Motor neuron (in vitro differentiated cells): ENCODE results near the gene NAV2. TPM values are rescaled to one million over a fixed set of nuclear protein-coding genes. Genes with fewer than 3 reads are reported as not detected.

ENCODE experiments used
- ATAC-seq, 8 experiments: fragments of 200-7000 bp; cut with Tn5 transposase; replicated peaks in 6 of 8; 2 replicates each; pipeline ENCODE4 v1.8.0; 2021; ENCODE audit warnings: mild to moderate bottlenecking in 8 of 8, moderate library complexity in 8 of 8
- H3K27ac ChIP-seq, 2 donors: fragments of 250-450 bp; sonication (Bioruptor Pico); 2 replicates each; pipeline ENCODE4 v1.9.0; 2021; ENCODE audit warnings: antibody characterized with exemption in 2 of 2, mild to moderate bottlenecking in 2 of 2, moderate library complexity in 1 of 2
- H3K4me1 ChIP-seq, 2 donors: fragments of 250-450 bp; sonication (Bioruptor Pico); replicated peaks in 1 of 2; 2 replicates each; pipeline ENCODE4 v1.6.1; 2021; ENCODE audit warnings: antibody characterized with exemption in 2 of 2, mild to moderate bottlenecking in 2 of 2, moderate library complexity in 1 of 2
- H3K4me3 ChIP-seq, 5 donors: fragments of 250-450 bp; sonication (Bioruptor Pico); 2 replicates each; pipeline ENCODE4 v1.9.0; 2021; ENCODE audit warnings: antibody characterized with exemption in 5 of 5, mild to moderate bottlenecking in 5 of 5, moderate library complexity in 4 of 5
- WGBS, 10 experiments: fragments of 450-650 bp; shearing (Covaris generic); methylation state at CpG; one replicate each; pipeline ENCODE4 v1.0.0; 2022; 5-methylcytosine and 5-hydroxymethylcytosine counted together
- in situ Hi-C, 9 experiments: fragments of 400-800 bp; cut with MboI; loops; one replicate each; pipeline ENCODE4 v1.15.0; 2021; ENCODE audit warnings: low sequenced_read_pairs in 9 of 9, low pct_unique_long_range_greater_than_20kb in 2 of 9; ENCODE audit not compliant: unreplicated experiment in 9 of 9
- total RNA-seq, 8 experiments: library from RNA; unstranded; fragments of 300-600 nt; gene quantifications; 2 replicates each; pipeline versions ENCODE4 v1.2.3 to v1.2.4, GENCODE V29; 2022

Gene NAV2
- total RNA-seq, 8 experiments from 2014 or later, result 0.54 to 23.0 (median 8.1) TPM

DNA sequence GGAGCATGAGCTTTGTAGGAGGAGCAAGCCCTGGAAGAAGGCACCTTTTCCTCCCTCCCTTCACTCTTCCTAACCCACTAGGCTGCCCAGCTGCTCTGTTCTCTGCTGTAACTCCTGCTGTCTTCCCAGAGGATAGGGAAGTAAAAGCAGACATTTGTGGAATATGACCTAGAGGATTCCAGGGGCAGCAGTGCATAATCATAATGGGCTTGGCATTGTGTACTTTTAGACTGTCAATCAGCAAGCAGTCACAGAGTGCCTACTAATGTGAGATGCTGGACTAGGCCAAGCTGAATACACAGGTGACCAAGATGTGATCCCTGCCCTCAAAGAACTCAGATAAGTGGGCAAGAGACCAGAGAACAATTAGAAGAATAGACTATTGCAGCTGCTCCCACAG is 133.0 kb downstream of the NAV2 start:
- Histone ChIP-seq H3K4me3 (no peak overlapping the region), H3K4me1 (peaks cover 22 to 33% of the 10 kb centered on the region in 2 donors), H3K27ac (no peak overlapping the region)
- in situ Hi-C loops, result no loop called here
- no peak for ATAC-seq

GRCh38 chr11:19846654-19847305 is 134.1 kb downstream of the NAV2 start:
- 60 to 100% (median 90%) methylated on average over 1 of the region's 6 CpGs; no CpG with 5 or more reads in 6 of the 10 experiments for WGBS, 10 experiments
- ATAC-seq, result peak in 3 of 8 experiments; percentile 26 to 80 (median 45)
- no peak overlapping the region for H3K27ac ChIP-seq
- H3K4me1 ChIP-seq, result peaks cover 22 to 26% of the 10 kb centered on the region in 2 donors
- H3K4me3 ChIP-seq, result no peak overlapping the region
- in situ Hi-C loops, result no loop called here

DNA sequence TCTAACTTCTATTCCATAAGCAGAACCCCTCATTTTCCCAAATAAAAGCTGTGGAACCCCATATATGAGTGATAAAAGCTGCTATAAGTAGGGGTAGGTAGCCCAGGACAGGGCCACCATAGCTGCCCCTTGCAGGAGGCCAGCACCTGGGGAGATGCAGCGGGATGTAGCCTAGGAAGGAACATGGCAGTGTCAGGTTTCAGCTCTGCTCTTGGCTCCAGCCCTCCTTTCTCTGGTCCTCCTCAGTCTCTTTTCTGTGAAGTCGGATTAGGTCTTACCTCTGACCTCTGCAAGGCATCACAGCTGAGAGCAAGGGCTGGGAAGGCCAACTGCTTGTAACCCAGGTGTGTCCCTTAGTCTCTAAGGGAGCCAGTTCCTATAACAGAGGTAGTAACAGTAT is 135.6 kb downstream of the NAV2 start:
- no peak overlapping the region for H3K27ac ChIP-seq
- WGBS, 10 experiments, result 20 to 100% (median 83%) methylated on average over 1 to 2 of the region's 2 CpGs; no CpG with 5 or more reads in 2 of the 10 experiments
- in situ Hi-C loops, result no loop called here
- no peak overlapping the region for H3K4me3 ChIP-seq
- ATAC-seq, result no peak
- H3K4me1 ChIP-seq, result peaks cover 13 to 20% of the 10 kb centered on the region in 2 donors

DNA sequence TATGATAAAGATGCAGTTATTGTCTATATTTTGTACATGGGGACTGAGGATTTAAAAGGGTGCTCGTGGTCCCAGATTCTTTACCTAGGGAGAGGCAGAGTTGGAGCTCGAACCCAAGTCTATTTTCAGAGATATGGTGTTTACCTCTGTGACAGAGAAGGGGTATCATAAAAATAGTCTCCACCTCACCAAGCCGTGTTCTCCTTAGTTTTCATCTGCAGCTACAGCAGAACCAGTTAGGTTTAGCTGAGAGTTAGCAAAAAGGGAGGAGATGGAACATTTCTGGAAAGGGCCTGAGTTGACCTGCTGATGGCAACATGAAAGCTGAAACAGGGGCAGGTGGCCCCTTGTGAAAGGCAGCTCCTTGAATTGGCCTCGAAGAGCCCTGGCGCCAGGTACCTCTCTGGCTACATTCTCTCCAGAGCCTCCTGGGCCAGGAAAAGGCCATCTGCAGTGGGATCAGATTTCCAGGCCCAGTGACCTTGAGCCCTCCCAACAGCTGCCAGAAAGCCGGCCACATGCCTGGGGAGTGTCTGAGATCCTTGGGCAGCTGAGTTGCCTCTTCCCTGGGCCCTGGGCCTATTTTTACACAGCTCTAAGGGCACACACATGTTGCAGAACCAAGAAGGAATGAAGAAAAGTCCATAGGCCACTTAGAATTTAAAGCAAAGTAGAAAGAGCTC is 136.6 kb downstream of the NAV2 start:
- no peak for ATAC-seq
- 40 to 100% (median 96%) methylated on average over 1 to 4 of the region's 6 CpGs; no CpG with 5 or more reads in 1 of the 10 experiments for WGBS, 10 experiments
- H3K4me3 ChIP-seq, result no peak overlapping the region
- H3K27ac ChIP-seq, result no peak overlapping the region
- in situ Hi-C loops, result no loop called here
- H3K4me1 ChIP-seq, result peaks cover 13 to 16% of the 10 kb centered on the region in 2 donors

DNA sequence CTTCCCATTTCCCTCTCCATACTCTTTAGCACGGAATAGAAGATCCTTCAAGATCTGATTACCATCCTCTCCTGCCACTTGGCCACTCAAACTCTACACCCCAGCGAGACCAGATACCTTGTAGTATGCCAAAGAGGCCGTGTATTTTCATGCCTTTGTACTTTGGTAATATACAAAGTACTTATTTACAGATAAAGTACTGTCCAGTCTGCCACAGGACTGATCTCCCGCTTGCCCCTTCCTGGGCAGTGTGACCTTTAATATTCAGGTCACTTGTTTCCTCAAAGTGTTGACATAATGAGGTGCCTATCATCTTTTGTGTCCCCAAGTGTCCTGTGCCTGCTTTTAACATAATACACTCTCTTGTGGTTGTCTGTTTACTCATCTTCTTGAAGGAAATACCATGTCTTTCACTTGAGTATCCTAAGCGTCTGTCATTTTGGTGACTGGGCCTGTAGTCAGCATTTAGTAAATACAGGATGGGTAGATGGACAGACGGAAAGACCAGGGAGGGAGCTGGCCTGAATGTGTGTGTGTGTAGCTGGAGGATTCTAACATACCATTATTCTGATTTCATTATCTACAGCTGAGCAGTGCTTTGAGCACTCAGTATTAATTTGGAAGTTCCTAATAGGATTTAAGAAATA is 137.4 kb downstream of the NAV2 start:
- in situ Hi-C loops, result no loop called here
- no peak overlapping the region for H3K27ac ChIP-seq
- no peak for ATAC-seq
- H3K4me3 ChIP-seq, result no peak overlapping the region
- WGBS, 10 experiments, result 13 to 100% (median 86%) methylated on average over 1 to 6 of the region's 6 CpGs; no CpG with 5 or more reads in 1 of the 10 experiments
- peaks cover 11 to 16% of the 10 kb centered on the region in 2 donors for H3K4me1 ChIP-seq

GRCh38 chr11:19852288-19852687 is 139.7 kb downstream of the NAV2 start:
- 20 to 94% (median 84%) methylated on average over 1 to 2 of the region's 2 CpGs; no CpG with 5 or more reads in 4 of the 10 experiments for WGBS, 10 experiments
- peak in 1 of 8 experiments; percentile 91 for ATAC-seq
- in situ Hi-C loops, result no loop called here
- Histone ChIP-seq H3K4me1 (peaks cover 3 to 4% of the 10 kb centered on the region in 2 donors), H3K4me3 (no peak overlapping the region), H3K27ac (no peak overlapping the region)

GRCh38 chr11:19853016-19853415 is 140.4 kb downstream of the NAV2 start:
- peaks cover 2 to 4% of the 10 kb centered on the region in 2 donors for H3K4me1 ChIP-seq
- H3K4me3 ChIP-seq, result no peak overlapping the region
- in situ Hi-C loops, result no loop called here
- no peak overlapping the region for H3K27ac ChIP-seq
- 0 to 86% (median 77%) methylated on average over 1 to 2 of the region's 2 CpGs; no CpG with 5 or more reads in 2 of the 10 experiments for WGBS, 10 experiments
- peak in 3 of 8 experiments; percentile 49 to 98 (median 67) for ATAC-seq

- in situ Hi-C loops, result no loop called here
- no peak overlapping the region for H3K4me3 ChIP-seq
Measured at GRCh38 chr11:19853920-19854319, 141.3 kb downstream of the NAV2 start.

GRCh38 chr11:19861171-19861570 is 148.5 kb downstream of the NAV2 start:
- no peak for ATAC-seq
- 60 to 97% (median 87%) methylated on average over 1 to 4 of the region's 5 CpGs; no CpG with 5 or more reads in 3 of the 10 experiments for WGBS, 10 experiments
- H3K27ac ChIP-seq, result no peak overlapping the region

More at GRCh38 chr11:19853920-19854319, 141.3 kb downstream of the NAV2 start:
- 44 to 100% (median 90%) methylated on average over 1 to 4 of the region's 4 CpGs; no CpG with 5 or more reads in 1 of the 10 experiments for WGBS, 10 experiments
- H3K27ac ChIP-seq, result no peak overlapping the region
- ATAC-seq, result peak in 1 of 8 experiments; percentile 32
- peaks cover 0 to 2% of the 10 kb centered on the region in 2 donors for H3K4me1 ChIP-seq

GRCh38 chr11:19862091-19862490 is 149.5 kb downstream of the NAV2 start:
- 70 to 100% (median 91%) methylated on average over 1 to 4 of the region's 4 CpGs; no CpG with 5 or more reads in 2 of the 10 experiments for whole genome bisulfite sequencing, 10 experiments
- in situ Hi-C loops, result no loop called here

More at GRCh38 chr11:19861171-19861570, 148.5 kb downstream of the NAV2 start:
- no peak overlapping the region for H3K4me3 ChIP-seq
- in situ Hi-C loops, result no loop called here
- peaks cover 16 to 17% of the 10 kb centered on the region in 2 donors for H3K4me1 ChIP-seq

GRCh38 chr11:19864141-19865140 is 151.8 kb downstream of the NAV2 start:
- peak; percentile 72 to 99 (median 82) for ATAC-seq
- Histone ChIP-seq H3K27ac (no peak overlapping the region), H3K4me1 (peaks cover 29 to 30% of the 10 kb centered on the region in 2 donors), H3K4me3 (no peak overlapping the region)
- in situ Hi-C loops, result no loop called here
- WGBS, 10 experiments, result 10 to 51% (median 25%) methylated on average over 2 to 6 of the region's 6 CpGs

More at GRCh38 chr11:19862091-19862490, 149.5 kb downstream of the NAV2 start:
- Histone ChIP-seq H3K4me3 (no peak overlapping the region), H3K27ac (no peak overlapping the region), H3K4me1 (peaks cover 16 to 17% of the 10 kb centered on the region in 2 donors)
- no peak for ATAC-seq

- no peak for ATAC-seq
- Histone ChIP-seq H3K4me1 (peaks cover 29 to 30% of the 10 kb centered on the region in 2 donors), H3K27ac (no peak overlapping the region), H3K4me3 (no peak overlapping the region)
- in situ Hi-C loops, result no loop called here
- 71 to 100% (median 85%) methylated on average over 1 to 3 of the region's 3 CpGs; no CpG with 5 or more reads in 4 of the 10 experiments for WGBS, 10 experiments
Measured at GRCh38 chr11:19866037-19866436, 153.4 kb downstream of the NAV2 start.
